Measurements from ENCODE around the gene SDK2.

The SDK2 gene

DNA sequence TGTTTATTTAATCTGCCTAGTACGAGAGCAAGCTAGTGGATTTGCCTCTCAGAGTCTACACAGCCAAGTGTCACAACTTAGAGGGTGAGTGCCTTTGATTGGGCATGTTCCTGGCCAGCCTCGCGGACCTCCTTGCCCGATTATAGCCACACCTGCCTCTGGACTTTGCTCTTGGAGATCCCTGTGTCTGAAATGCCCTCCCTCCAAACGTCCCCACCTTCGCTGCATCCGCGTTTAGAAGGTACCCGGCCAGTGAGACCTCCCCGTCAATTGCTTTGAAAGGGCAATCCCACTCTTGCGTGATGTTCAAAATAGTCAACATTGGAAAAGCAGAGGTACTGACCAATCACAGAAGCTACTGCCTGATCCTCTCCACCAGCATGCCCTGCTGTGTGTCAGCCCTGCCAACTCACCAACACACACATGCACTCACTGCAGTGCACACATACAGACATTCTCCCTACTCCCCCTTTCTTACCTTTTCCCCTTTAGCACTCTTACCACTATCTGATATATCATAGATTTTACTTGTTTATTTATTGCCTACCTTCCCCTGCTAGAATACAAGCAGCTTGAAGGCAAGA, 6.5 kb upstream of the SDK2 start:
- DNase-seq: no peak

DNA sequence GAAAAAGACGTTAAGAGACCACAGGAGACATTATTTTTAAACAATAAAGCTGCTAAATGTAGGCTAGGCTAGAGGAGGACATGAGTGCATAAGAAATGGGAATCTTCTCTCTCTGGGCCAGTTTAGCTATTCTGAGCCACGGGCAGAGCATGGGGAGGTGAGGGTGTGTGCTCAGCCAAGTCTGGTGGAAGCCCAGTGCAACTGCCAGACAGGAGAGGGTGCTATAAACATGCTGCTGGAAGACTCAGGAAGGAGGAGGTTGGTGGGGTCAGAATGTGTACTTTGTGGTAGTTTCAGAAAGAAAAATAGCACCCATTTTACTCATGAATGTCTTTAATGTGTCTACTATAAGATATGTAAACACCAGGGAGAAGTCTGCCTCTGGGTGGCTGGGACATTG, 5.9 kb upstream of the SDK2 start:
- DNase-seq: no peak

DNA sequence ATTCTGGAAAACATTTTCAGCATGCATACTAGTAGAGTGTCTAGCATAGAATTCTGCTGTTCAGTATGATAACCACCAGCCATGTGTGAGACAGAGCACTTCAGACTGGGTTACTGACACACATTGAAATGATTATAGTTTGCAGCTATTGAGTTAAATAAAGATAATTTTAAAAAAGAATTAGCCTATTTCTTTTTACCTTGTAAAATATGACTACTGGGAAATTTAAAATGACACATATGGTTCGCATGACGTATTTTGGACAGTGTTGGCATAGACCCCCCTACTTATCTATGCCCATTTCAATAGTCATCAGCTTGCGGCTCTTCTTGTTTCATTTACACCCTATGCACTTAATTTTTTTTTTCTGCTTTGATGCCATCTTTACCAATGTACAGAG, 4.7 kb upstream of the SDK2 start:
- no peak for DNase-seq

DNA sequence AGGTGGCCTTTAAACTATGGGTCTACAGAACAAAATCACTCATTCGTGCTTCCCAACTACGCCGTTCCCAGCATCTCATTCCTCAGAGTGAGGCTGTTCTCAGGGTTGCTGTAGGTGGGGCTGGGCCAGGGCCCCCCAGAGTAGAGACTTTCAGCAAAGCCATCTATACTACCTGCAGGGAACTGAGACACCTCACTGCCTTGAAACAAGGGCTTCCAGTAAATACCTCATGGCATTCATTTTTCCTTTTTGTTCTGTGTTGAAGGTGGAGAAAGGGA, 4.2 kb upstream of the SDK2 start:
- DNase-seq: no peak

DNA sequence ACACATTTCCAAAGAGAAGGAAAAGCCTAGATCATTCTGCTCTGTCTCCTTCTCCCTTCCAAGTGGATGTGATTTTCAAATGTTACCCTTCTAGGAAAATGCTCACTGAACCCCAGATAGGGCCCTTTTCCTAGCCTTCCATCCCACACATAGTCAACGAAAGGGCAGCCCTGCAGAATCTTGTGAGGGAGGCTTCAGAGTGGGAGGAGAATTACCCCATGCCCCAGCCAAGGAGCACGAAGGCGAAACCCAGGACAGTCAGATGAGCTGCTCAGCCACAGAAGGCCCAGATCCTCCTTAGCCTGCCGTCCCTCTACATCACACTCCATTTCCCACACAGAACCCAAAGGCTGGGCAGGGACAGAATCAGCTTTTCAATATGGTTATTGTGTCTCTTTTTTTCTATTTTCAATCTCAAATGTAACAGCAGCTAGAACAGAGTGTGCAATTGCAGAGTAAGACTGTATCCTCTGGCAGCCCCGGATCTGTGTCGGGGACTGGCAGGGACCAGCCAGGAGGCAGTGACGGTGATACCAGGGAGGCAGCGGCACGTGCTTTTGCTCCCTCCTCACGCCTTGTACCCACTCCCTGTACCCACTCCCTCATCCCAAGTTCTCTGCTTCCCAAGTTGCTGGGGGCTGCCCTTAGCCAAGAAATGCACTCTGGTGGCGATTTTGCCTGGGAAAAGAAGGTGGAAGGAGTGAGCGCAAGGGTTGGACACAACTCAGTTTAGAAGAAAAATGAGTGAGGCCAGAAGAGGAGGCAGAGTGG, 3.7 kb upstream of the SDK2 start:
- no peak for DNase-seq

DNA sequence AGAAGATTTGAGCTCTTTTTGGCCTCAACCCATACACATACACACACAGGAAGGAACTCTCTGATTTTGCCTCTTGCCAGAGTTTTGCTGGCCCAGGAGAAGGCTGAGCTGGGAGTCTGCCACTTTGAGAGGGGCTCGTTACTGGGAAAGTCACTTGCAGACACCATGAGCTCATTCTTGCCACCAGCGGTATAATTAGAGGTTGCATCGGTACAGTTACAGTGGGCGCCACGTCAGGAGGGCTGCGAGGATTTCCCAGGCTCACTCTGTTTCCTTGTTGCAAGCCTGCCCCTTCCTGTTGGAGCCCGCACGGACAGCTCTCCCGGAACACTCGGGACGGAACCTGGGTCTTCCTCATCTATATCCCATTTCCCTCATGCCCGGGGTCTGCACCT, 3.1 kb upstream of the SDK2 start:
- DNase-seq: peak; percentile 41

DNA sequence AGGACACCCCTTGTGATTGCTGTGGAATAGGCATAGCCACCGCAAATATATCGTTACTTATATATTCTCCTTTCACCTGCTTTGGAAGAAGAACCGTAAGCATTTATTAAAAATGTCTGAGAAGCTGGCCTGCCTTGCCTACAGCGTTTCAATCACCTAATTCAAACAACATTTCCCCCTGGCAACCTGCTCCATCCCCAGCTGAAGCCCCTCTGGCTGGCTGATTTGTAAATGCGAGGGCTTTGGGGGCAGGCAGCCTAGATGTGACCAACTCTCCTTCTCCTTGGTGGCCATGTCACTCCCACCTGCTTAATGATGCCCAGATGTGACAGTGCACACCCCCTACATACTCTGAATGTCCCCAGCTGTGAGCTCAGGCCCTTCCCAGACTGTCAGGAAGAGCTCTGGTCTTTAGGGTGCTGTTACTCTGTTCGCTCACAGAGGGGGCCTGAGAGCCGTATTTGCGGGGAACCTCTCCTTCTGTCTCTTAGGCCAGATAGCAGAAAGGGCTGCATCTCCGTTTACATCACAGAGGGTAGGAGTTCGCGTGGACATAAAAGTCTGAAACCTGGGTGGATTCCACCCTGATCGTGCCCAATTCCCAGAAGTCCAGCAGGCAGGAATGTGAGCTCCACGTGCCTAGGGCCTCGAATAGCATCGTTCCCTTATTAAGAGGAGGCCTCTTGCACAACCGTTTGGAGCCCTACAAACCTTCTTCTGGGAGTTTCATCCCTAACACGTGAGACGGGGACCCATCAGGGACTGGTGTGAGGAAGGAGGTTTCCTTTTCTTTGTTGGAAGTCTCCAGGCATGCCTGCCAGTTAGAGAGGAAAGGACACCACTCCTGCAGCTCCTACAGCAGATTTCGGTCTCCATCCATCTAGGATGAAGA, 2.4 kb upstream of the SDK2 start:
- peak; percentile 81 for DNase-seq

DNA sequence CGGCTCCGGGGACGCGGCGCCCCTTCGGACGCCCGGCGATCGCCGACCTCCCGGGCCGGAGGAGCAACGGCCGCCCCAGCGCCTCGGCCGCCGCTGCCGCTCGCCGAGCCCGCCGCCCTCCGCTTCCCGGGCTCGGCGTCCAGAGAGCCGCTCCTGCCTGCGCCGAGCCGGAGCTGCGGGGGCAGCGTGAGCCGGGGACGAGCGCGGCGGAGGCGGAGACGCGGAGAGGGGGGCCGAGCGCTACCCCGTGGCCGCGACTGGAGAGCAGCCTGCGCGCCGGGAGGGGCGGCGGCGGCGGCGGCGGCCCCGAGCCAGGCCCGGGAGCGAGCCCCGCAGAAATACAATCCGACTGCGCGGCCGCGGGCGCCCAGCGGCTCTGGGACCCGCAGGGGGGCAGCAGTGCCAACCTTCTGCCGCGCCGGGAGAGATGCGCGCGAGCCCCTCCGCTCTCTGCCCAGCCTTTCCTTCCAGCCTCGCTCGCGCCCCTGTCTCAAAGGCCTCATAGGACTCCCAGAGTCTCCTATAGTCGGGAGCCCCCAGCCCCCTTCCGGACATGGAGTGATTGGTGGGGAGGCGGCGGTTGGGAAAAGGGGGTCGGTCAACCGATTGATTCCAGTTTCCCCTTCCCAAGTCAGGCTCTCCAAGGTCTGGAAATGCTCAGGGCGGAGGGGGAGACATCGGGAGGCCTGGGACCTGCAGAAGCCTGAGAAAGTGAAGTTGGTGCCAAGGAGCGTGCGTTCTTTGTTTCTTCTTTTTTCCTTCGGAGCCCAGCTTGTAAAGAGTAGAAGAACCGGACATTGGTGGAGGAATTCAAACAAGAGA, 1.0 kb upstream of the SDK2 start:
- peak; percentile 91 for DNase-seq

DNA sequence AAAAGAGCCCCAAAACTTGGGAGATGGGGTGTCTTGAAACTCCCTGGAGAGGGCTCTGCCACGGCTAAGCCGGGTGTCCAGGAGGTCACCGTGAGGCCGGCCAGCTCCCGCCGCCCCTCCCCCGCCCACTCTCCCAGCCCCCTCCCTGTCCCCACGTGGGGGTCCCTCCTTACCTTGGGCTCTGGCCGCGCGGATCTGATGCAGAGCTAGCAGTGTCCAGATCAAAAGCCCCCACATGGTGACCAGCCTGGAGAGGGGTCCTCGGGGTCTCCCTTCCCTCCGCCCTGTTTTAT, 447 bp downstream of the SDK2 start:
- no peak for DNase-seq

DNA sequence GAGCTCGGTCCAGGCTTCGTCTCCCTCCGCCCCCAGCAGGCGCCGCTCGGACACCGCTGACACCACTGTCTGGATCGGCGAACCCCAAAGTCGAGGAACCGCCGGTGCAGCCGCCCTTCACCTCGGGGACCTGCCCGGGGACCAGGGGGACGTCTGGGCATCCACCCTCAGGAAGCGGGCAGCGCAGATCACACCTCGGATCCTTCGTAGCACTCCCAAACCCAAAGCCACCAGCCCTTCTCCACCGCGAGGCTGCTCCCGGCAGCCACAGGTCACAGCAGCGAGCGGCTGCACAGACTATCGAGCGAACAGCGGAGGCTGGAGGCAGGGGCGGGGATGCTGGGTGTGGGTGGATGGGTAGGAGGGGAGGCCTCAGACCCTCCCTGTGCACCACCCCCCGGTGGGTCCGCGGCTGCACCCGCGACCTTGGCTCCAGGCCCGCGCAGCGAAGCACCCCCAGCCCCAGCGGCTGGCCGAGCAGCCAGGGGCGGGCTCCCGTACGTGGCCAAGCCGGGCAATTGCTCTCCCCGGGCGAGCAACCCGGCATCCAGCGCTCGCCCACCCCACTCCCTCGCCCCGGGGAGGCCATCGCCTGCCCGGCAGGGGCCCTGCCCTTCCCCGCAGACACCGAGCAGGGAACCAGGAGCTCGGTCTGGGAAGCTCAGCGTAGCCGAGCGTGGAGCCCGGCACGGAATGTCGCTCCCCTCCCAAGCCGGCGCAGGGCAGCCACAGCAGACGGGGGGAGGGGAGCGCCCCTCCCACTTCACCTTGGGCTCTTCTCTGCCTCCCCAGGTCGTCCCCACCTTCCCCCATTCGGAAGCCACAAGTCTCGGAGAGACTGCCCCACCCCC, 1.0 kb downstream of the SDK2 start:
- DNase-seq: peak; percentile 82

DNA sequence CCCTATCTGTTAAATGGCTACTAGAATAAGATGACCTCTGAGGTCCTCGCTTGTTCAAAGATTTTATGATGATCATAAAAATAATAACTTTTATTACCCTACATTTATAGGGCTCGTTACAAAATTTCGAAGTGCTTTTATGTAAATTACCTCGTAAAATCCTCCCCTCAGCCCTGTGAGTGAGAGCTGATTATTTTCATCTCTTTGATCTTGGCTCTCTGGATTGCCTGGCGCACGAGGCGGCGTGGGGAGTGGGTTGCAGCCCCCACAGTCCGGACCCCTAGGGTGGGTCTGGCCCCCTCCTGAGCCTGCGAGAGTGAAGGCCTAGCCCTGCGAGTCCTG, 1.6 kb downstream of the SDK2 start:
- no peak for DNase-seq

DNA sequence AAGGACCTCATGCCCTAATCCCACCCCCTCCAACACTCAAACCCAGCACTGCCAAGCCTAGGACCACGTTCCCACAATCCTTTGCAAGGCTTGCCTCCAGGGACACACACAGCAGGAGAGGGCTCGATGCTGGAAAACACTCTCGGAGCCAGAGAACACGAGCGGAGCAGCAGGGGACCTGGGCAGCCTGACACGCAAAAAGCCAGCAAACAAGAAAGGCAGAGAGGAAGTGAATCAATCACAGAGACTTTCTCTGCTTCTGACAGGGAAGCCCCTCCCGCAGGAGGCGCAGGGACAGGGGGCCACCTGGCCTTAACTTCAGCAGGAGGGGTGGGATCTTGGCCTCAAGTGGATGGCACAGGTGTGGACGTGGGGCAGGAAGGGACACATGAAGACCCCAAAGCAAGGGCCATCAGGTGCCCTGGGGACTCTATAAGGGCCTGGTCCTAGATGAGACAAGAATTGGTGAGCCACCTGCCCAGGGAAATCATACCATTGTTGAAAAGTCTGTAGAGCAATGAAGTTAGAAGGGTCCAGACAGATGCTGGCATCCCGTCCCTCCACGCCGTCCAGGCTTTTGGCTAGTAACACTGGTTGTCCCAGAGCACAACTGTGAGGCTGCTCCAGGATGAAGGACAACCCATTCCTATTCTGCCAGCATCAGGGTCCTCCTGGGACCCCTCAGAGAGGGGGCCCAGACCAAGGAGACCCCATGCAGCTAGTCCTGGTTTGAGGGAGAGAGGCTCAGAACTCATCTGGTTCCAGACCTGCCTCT, 2.2 kb downstream of the SDK2 start:
- DNase-seq: peak; percentile 77

DNA sequence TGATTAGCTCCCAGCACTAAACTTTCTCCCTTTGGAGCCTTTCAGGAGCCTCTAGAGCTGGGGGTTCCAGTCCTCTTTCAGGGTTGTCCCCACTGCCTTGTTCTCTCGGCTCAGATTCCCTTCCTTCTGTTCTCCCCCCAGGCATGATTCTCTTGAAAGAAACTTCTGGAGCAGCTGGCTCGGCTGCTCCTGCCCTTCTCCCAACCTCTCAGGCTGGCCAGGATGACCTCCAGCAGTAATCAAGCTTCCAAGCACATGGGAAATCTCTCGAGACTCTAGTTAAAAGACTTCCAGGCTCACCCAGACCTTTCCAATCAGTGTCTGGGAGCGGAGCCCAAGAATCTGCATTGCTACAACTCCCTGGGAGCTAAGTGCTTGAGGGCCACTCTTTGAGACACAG, 3.6 kb downstream of the SDK2 start:
- DNase-seq: no peak

DNA sequence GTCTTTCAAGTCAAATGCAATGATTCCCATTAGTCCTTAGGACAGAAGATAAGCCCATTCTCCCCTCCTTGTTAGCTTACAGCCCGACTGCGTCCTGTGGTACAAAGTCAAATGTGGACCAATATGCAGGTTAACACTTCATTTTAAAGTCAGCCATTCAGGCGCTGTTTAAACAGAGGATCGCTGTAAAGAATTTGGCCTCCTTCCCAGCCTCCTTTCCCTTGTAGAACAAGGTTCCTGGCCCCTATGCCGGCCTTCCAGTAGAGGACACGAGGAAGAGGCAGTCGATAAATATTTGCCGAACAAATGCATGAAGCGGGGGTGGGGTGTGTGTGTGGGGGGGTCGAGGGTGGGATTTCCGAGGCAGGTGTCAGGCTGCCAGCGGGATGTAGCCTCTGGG, 4.3 kb downstream of the SDK2 start:
- no peak for DNase-seq

DNA sequence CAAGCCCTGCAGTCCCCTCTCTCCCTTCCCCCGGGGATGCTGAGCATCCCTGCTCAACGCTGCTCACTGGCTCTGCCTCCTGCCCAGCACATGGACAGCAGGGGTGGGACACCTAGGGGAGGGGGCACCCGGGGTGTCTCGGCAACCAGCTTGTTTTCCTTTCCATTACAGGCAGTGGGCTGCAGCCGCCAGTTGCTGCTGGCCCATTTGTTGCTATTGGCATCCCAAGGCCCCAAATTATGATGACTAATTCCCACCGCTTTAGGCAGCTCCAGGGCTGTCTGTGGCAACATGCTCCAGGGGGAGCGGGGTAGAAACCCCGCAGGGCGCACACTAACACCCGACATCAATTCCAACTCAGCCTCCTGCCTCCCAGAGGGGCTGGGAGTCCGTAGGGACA, 4.9 kb downstream of the SDK2 start:
- DNase-seq: no peak

DNA sequence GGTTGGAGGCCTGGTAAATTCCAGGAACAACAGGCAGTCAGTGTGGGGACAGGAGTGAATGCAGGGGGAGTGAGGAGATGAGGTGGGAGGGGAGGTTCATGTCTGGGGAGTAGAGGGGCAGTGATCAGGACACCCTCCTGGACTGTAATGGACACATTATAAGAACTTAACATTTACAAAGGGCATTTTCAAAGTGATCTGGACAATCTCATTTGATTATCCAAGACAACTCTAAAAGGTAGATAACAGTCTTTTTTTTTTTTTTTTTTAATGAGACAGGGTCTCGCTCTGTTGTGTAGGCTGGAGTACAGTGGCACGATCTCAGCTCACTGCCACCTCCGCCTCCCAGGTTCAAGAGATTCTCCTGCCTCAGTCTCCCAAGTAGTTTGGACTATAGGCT, 5.7 kb downstream of the SDK2 start:
- no peak for DNase-seq

DNA sequence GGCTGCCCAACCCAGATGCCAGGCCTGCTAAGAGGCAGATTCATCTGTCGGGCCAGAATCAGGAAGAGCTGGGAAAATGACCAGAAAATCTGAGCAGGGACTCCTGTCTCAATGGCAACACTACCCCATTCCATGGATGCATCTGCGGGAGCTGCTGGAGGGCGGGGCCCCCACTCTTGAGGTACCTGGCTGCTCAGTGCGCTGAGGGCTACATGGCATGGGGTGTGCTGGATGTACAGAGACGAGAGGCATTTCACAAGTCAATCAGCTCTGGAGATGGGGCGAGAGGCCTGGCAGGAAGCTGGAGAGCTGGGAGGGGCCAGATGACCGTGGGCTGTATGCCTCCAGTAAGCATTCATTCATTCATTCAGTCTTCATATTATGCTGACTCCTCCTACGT, 6.4 kb downstream of the SDK2 start:
- DNase-seq: no peak

DNA sequence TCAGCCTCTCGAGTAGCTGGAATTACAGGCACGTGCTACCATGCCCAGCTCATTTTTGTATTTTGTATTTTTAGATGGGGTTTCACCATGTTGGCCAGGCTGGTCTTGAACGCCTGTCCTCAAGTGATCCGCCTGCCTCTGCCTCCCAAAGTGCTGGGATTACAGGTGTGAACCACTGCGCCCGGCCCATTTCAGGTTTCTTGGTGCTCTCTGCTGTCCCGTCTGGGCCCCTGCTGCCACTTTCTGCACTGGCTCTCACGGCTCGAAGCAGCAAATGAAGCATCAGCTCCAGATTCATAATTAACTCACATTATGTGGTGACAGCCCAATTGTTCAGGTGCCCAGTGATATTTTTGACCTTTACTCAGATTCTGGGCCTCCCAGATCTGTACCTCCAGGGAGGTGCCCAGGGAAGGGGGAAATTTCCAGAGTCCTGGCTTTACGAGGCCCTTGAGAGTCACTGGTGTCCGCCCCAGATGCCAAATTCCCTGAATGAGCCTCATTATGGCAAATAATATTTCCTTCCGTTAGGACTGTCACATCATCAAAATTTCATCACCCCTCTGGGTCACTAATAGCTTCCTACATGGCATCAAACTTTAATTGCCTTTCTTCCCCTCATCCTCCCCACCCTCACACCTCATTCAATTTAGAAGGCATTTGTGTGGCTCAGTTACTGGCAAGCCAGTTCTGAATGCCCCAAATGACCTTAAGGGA, 9.0 kb downstream of the SDK2 start:
- peak; percentile 71 for DNase-seq

DNA sequence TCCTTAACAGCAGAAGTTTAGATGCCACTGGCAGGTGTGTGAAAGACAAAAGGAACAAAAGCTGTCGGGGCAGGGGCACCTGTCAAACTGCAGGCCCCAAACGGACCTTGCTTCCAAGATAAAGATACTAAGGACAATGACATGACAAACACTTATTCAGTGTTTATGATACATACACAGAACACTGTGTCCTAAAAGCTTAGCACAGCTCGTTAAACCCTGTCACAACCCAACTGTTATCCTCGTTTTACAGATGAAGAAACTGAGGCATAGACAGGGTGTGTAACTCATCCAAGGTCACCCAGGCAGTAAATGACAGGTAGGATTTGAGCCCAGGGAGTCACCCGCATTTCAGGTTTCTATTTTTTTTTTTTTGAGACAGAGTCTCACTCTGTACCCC, 9.6 kb downstream of the SDK2 start:
- DNase-seq: no peak

DNA sequence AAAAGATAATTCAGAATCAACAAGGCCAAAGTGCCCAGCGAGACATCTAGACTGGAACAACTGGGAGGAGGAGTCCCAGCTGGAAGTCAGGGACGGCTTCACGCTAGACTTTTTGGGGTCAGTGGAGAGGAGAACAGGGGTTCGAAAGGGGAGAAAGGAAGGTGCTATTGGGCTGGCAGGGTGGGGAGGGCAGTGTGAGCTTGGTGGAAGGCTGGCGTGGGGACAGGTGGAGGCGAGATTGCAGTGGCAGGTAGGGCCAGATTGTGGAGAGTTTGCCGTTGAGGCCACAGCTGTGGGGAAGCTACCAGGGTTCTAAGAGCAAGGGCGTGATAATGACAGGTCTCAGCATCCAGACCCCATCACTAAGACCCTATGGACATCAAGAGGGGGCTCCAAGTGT, 10.5 kb downstream of the SDK2 start:
- DNase-seq: no peak

DNA sequence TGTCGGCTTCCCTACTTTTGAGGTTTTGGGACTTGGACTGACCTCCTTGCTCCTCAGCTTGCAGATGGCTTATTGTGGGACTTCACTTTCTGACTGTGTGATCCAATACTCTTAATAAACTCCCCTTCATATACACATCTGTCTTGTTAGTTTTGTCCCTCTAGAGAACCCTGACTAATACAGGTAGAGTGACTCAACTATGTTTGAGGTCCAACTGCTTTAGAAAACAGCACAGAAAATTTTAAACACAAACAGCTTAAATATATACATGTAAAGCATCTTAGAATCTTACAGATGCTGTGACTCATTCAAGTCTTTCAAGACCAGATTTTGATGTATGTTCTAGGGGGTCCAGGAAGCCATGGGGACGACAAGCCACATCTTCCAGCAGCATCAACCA, 11.7 kb downstream of the SDK2 start:
- DNase-seq: no peak
